GM21367 (cell line): ENCODE measurements around the gene PTPRG.

Experiments
- ATAC-seq: cut with Tn5 transposase; IDR thresholded peaks from one replicate; pipeline ENCODE4 v1.9.1; 2021; ENCODE audit not compliant: unreplicated experiment

PTPRG gene

DNA sequence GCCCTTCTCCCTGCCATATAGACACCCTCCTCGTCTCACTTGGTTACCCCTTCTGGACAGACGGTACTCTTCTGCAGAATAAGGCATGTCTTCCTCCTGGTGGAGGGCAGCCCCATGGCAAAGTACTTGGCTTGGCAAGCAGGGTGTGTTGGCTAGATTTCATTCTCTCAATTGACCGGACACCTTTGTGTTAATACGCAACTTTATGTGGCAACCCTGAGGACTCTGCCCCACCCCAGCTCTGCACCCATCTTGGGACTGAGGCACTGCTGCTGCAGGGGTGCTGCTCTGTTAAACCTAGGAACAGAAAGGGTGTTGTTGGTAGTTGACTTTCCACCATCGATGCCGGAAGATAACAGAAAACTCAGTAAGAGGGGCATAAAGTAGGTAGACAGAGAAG, 55.2 kb downstream of the PTPRG start:
- no peak for ATAC-seq

DNA sequence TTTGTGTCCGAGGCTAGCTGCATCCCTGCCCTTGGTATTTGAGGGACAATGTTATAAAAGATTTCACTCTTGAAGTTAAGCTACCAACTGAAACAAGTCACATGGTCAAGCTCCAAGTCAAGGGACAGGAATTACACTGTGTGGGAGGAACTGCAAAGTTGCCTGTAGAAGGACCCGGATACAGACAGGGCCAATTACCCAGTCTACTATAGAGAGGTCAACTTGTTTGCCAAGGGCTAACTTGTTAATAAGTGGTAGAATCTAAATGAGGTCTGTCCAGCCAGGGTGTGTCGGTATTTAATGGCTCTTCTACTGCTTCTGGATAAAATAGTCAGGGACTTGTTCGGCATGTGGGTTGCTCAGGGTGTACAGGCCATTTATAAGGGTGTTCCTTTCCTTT, 55.7 kb downstream of the PTPRG start:
- ATAC-seq = no peak

DNA sequence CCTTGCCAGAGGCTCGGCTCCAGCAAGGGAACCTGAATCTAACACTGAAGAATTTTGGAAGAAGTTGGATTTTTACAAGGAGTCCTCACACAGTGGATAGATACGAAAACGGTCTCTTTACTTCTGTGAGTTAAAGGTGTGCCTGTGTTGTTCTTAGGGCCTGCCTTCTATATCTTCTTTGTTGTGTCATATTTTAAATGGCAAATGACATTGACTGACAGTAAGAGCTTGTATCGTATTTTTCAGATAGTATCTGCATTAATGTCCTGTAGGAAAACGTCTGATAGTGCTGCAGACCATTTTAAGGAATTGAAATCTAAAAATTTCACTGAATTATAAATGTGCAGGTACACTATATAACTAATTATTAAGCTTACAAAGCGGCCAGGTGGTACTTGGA, 56.3 kb downstream of the PTPRG start:
- ATAC-seq = no peak

DNA sequence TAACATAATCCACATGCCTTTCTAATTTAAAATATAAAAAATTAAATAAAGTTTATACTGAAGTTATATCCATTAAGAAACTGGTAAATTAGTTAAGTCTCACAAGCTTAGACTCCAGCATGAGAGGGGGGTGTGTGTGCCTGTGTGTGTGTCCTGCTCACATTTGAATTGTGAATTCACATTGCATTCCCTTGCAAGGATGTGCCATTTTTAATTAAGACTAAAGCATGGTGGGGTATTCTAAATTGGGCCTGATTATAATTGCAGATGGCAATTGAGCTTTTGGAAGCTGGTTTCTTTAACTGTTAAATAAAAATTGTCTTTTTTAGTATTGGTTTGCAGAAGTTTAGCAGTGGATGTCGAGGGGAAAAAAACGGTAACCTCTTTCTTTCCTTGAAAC, 56.9 kb downstream of the PTPRG start:
- no peak for ATAC-seq

DNA sequence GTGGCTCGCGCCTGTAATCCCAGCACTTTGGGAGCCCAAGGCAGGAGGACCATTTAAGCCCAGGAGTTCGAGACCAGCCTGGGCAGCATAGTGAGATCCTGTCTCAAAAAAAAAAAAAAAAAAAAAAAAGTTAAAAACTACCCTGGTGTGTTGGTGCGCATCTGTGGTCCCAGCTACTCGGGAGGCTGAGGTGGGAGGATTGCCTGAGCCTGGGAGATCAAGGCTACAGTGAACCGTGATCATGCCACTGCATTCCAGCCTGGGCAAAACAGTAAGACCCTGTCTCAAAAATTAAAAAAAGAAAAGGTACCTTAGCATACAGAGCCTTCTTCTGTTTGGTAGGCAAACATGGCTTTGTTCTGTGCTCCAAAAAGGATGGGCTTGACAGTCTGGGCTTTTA, 57.5 kb downstream of the PTPRG start:
- ATAC-seq = no peak

DNA sequence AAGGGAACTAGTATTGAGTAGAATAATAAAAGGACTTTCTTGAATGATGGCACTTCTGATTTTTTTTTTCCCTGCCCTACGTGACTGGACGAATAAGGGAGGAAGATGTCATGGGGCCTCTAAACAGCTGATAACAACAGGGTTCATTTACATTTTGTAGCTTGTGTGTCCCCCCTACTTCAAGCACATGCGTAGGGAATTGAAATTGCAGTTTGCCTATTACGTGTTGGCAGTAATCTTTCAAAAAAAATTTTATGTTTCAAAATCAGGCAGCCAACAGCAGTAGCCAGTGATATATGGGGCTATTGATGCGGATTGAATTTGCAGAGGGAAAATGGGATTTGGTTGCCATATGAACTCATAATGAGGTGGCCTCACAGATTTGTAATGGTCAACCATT, 58.7 kb downstream of the PTPRG start:
- no peak for ATAC-seq

DNA sequence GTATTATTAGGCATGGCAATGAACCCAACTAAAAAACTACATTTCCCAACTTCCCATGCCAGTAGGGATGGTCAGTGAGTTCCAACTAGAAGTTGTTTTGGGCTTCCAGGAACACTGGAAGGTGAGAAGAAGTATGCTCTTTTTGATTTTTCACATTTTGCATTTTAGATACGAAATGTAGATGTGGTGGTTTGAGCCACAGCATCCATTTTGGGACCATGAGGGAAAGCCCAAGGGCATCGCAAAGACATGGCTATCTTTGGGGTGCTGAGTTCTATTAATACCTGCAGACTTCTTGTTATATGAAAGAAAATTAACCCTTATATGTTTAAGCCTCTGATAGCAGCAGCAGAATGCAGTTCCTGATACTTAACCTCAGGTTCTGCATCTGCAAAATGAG, 62.9 kb downstream of the PTPRG start:
- ATAC-seq = no peak

DNA sequence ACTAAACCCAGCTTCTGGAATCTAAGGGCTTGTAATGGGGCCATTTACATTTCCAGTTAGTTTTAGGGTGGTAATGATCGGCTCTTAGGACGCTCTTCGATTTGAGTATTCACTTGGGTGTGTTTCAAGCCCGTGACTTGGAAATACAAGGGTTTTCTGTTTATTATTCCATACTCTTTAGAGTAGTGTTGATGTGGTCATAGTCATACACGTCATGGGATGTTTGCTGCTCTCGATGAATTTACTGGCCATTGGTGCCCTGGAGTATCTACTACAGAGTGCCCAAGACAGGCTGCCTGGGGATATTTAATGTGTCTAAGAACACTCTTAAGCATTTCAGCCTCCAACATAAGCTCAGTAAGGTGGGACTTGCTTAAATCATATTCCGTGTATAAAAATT, 64.1 kb downstream of the PTPRG start:
- no peak for ATAC-seq

DNA sequence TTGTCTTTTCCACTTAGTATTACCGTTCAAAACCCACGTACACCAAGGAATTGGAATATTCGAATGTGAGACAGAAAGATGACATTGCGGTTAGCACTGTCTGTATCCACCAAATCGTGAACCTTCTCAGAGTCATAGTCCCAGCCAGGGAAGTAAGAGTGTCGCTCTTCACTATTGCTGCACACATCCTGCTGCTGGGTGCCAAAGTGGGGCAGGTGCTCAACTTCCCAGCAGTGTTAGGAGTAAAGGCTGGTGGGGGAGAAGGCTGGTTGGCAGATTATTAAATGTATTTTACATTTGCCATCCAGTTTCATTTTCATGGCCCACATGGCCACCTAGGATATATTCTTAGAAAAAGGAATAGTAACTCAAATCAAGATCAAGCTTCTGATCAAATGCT, 65.1 kb downstream of the PTPRG start:
- no peak for ATAC-seq

DNA sequence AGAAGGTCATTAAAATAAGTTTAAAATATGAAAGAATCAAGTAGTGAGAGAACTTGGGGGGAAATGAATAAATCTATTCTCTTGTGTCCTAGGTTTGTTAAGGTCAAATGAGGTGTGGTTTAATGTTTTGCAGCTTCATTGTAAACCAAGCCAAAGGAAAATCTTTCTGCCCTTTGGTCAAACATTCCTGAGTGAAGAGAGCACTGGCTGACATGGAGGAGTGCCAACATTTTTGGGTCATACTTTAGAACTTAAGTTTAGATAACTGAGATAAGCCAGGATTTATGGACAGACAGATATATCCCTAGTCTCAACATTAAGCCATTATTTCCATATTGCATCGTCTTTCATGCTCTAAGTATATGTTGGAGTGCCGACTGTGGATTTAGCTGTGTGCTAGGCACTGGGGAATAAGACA, 66.4 kb downstream of the PTPRG start:
- ATAC-seq = no peak

DNA sequence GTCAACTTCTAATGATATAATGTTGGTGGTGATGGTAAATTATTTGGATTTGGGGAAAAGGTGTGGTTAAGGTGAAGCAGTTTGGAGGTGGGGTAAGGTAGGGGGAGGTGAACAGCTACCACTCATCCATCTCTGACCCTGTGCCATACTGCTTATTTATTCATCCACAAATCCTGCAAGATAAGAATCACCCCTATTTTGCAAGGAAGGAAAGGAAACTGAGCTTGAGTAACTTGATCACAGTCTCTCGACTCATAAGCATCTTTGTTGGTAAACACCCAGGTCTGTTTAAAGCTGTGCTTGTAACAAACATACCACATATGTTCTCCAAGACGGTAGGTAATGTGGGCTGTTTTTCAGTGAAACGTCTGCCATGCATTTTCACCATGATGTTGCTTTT, 67.3 kb downstream of the PTPRG start:
- ATAC-seq = no peak

DNA sequence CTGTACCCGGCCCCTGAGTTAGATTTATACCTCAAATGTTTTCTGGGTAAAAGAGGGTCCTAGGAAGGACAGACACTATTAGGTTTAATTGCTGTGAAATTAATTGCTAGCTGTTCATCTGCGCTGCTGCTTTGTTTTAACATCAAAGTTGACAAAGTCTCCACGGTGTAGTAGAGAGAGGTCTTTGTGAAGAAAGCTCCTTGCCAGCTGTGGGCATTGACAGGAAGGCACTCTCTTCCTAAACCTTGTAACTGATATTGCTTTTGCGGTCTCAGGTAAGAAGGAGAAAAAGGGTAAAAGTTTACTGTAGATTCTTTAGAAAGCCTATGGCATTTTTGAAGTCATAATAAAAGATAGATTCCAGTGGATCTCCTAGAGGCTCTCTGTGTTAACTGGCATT, 68.1 kb downstream of the PTPRG start:
- ATAC-seq = no peak

DNA sequence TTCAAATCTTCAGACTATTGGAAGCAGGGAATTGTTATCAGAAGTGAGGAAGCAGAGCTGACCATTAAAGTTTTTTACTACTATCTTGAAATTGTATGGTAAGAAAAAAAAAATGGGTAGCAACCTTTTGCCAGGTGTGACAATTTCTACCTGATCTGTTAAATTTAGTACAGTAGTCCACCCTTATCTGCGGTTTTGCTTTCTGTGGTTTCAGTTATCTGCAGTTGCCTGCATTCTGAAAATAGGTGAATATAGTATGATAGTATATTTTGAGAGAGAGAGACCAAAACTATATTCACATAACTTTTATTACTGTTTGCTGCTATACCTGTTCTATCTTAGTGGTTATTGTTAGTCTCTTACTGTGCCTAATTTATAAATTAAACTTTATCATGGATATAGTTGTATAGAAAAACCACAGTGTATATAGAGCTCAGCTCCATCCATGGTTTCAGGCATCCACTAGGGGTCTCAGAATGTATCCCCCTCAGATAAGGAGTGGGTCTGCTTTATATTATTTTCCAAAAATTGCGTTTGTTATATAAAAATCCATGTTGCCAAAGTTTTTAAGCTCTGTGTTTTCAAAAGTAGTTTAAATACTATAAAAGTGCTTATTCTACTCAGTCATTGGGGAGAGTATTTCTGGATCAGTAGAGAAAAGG, 69.9 kb downstream of the PTPRG start:
- no peak for ATAC-seq

DNA sequence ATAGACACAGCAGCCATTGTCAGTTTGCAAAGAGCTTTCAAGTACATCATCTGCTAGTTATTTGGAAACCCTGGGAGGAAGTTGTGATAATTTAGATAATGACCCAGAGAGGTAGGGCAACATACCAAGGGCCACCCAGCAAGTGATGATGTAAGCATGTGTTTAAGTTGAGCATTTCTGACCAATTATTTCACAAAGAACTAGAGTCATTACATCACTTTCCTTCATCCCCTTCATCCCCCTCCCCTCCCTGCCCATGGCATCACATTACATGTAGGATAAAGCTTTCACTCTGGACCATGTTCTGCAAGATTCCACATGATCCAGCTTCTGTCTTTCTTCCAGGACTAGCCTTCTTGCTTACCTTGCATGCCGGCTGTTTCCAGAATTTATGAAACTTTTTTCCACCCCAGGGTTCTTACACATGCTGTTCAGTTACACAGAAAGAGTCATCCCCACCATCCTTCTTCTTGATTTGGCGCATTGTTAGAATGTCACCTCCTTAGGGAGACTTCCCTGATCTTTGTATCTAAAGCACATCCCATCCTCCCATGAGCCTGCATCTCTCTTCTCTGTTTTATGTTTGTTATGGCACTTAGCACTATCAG, 71.3 kb downstream of the PTPRG start:
- no peak for ATAC-seq

DNA sequence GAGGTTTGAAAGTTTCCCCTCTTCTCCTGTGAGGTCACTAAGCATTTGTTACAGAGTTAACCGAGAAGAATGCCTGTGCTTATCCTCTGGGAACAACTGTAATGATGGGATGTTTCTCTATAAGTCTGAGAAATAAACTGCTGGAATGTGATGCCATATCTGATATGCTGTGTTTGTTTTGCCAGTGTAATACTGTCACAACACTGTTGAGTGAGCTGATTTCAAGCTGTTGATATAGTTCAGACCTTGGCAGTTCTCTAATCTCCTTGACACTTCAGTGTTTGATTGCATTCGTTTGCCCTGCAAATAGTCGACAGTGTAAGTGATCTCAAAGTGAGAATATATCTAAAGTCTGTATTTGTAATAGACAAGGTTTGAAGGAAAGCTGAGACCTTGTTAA, 73.3 kb downstream of the PTPRG start:
- no peak for ATAC-seq

DNA sequence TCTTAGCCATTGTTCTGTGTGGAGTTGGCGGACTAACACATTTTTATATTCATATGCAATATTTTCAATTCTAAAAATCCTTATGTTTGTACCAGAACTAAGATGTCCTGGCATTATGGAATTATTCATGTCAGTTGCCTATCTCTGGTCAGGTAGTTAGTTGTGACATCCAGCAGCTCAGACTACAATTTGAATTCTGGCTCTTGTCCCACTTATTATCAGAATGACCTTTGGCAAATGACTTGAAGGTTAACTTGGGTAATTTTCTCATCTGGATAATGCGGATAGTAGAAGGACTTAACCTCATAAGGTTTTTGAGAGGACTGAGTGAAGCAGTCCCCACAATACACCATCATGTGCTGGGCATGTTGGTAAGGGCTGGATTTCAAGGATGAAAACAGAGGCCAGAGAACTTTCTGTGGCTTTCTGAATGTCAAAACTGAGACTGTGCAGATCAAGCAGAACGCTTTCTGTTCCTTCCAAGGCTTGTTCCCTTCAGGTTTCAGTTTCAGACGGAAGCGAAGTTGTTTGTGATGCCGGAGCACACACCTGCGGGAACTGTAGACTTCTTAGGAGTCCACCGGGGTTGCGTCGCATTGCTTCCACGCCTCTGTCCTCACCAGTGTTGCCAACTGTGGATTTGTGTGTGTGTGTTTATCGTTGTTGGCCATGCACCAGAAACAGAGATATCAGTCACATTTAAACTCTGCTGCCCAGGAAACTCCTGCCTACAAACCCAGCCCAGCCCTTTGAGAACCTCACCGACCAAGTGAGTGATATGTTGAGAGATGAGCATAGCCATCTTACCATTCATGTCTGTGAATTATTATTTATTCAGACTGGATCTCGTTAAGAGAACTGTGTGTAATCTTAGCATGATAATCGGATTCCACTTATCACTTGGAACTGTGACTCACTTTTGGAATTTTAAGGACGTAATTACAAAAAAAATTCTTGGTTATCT, 76.0 kb downstream of the PTPRG start:
- peak; percentile 94 for ATAC-seq

DNA sequence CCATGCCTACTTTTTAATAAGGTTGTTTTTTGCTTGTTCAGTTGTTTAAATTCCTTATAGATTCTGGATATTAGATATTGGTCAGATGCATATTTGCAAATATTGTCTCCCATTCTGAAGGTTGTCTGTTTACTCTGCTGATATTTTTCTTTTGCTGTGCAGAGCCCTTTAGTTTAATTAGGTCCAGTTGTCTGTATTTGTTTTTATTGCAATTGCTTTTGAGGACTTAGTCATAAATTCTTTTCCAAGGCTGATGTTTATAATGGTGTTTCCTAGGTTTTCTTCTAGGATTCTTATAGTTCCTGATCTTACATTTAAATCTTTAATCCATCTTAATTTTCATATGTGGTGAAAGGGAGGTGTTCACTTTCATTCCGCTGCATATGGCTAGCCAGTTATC, 77.4 kb downstream of the PTPRG start:
- no peak for ATAC-seq

DNA sequence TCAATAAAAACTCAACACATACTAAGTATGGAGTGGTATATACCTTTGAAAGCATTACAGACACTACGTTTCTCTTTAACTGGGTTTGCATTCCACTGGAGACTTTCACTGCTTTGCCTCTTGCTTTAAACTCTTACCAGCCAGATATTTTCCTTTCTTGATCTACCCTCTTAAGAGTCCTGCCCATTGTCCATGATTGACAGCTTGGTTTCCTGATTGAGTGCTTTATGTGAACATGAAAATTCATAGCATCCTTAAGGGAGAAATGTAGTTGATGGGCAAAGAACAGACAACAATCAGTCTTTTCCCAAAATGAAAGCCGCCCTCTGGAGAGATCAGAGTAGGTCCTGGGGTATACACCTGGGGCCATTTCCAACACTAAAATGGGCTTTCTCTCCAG, 78.6 kb downstream of the PTPRG start:
- ATAC-seq = no peak

DNA sequence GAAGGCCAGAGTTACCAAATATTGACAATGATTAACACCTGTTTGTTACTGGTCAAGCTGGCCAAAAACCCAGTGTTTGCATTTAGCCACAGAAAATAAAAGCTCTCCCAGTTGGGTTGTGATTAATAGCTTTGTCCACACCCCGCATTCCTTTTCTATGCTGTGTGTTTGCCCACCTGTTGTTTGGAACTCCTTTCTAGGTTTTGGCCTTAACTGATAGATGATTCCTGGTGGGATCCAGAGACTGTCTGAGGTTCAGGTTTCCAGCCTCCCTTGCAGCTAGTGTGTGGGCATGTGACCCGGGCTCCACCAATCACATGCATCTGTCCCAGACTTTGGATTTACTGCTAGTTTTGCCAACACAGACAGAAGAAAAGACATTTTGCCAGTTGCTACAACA, 83.8 kb downstream of the PTPRG start:
- no peak for ATAC-seq

DNA sequence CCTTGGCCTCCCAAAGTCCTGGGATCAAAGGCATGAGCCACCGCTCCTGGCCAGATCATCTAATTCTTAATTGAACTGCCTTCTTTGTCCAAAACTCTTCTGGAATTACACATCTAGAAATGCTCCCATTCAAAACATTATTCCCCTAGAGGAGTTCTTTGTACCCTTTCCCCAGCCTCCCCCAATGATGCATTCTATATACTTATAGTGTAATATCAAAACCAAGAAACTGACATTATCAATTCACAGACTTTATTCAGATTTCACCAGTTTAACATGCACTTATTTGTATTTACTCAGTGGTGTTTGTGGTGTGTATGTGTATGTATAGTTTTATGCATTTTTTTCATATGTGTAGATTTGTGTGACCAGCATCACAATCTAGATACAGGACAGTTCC, 85.0 kb downstream of the PTPRG start:
- no peak for ATAC-seq

DNA sequence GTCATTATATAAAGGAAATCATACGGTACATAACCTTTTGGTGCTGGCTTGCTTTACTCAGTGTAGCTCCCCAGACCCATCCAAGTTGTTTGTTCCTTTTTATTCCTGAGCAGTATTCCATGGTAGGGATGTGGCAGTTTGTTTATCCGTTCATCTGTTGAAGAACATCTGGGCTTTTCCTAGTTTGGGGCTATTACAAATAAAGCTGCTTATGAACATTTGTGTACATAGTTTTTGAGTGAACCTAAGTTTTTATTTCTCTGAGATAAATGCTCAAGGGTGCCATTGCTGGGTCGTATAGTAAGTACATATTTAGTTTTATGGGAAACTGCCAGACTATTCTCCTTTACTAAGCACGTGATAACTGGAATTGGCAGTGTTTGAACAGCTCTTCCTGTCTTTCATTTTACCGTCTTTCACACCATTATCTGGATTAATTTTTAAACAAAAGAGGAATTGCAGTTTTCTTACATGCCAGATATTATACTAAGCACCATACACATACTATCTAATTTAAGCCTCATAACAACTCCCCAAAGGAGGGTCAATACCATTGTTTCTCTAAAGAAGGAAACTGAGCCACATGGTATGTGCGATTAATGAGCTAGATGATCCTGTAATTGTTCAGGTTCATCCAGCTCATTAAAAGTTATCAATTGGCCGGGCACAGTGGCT, 85.6 kb downstream of the PTPRG start:
- no peak for ATAC-seq

DNA sequence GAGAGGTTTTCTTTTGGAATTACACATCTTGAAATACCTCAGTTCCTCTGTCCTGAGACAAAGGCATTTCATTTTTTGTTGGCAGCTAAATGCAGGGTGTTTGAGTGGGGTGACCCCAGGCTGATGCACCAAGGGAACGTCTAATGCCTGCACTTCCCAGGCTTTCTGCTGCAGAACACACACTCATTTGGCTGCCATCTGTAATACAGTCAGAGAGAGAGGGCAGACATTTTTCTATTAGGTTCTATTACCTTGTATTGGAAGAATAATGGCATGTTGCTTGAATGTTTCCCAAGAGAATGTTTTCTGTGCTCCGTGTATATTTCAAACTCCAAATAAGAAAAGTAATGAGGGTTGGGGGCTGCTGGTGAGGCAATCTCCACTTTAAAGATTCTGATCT, 87.1 kb downstream of the PTPRG start:
- no peak for ATAC-seq
